ENCODE results near the gene TTC5. TPM values are rescaled to one million over a fixed set of nuclear protein-coding genes. Genes with fewer than 3 reads are reported as not detected.
A peak's percentile ranks its signal among the peaks of the same experiment; 100 is the strongest.
"Not testable (repeated sequence)": the region's sequence is repeated elsewhere in the genome, so short reads cannot be mapped to it uniquely, and the experiment has no call there.

TTC5 gene
- polyA plus RNA-seq (ENCODE audit: insufficient read depth in 1 of 5, insufficient read length in 5 of 5, low replicate concordance in 1 of 5): 10 to 100 TPM; 18.8 to 26.5 (median 23.7) TPM
- long read RNA-seq, donor 1, full-length matches to known transcripts: 9 of 14 reads
- long read RNA-seq, donor 1, partial matches to known transcripts: 5 of 14 reads
- long read RNA-seq, donor 1, other reads (novel, unspliced or antisense): 0 of 14 reads
- long read RNA-seq, donor 2, full-length matches to known transcripts: 3 of 10 reads
- long read RNA-seq, donor 2, partial matches to known transcripts: 7 of 10 reads
- long read RNA-seq, donor 2, other reads (novel, unspliced or antisense): 0 of 10 reads
- long read RNA-seq, donor 3, full-length matches to known transcripts: 7 of 7 reads
- long read RNA-seq, donor 3, partial matches to known transcripts: 0 of 7 reads
- long read RNA-seq, donor 3, other reads (novel, unspliced or antisense): 0 of 7 reads
- long read RNA-seq, donor 4, full-length matches to known transcripts: 5 of 5 reads
- long read RNA-seq, donor 4, partial matches to known transcripts: 0 of 5 reads
- long read RNA-seq, donor 4, other reads (novel, unspliced or antisense): 0 of 5 reads
- long read RNA-seq, donor 5, full-length matches to known transcripts: 8 of 15 reads
- long read RNA-seq, donor 5, partial matches to known transcripts: 7 of 15 reads
- long read RNA-seq, donor 5, other reads (novel, unspliced or antisense): 0 of 15 reads
- long read RNA-seq, donor 6, full-length matches to known transcripts: 7 of 12 reads
- long read RNA-seq, donor 6, partial matches to known transcripts: 5 of 12 reads
- long read RNA-seq, donor 6, other reads (novel, unspliced or antisense): 0 of 12 reads
- long read RNA-seq, donor 7, full-length matches to known transcripts: 10 of 10 reads
- long read RNA-seq, donor 7, partial matches to known transcripts: 0 of 10 reads
- long read RNA-seq, donor 7, other reads (novel, unspliced or antisense): 0 of 10 reads
- long read RNA-seq, donor 8, full-length matches to known transcripts: 6 of 6 reads
- long read RNA-seq, donor 8, partial matches to known transcripts: 0 of 6 reads
- long read RNA-seq, donor 8, other reads (novel, unspliced or antisense): 0 of 6 reads

- peak; percentile 86 to 88 for DNase-seq
Measured at GRCh38 chr14:20305265-20306078, at the start of gene TTC5. Gene TTC5, minus strand, starts transcription at chr14:20305951. Its CDS starts 14 bp downstream, at chr14:20305937.

- no peak for DNase-seq
Measured at GRCh38 chr14:20350860-20351259, 45.1 kb upstream of the TTC5 start.

- no peak for DNase-seq
Measured at GRCh38 chr14:20350282-20350681, 44.5 kb upstream of the TTC5 start.

GRCh38 chr14:20347747-20348146, 42.0 kb upstream of the TTC5 start:
- no peak for DNase-seq

- no peak for DNase-seq
Measured at GRCh38 chr14:20346713-20347112, 41.0 kb upstream of the TTC5 start.

GRCh38 chr14:20345366-20345765, 39.6 kb upstream of the TTC5 start:
- no peak for DNase-seq

GRCh38 chr14:20343862-20344220, 38.1 kb upstream of the TTC5 start:
- DNase-seq: no peak

- peak; percentile 99 to 100 for DNase-seq
Measured at GRCh38 chr14:20343092-20343861, 37.5 kb upstream of the TTC5 start, which contains the start of gene PARP2. Gene PARP2, plus strand, starts transcription at chr14:20343635. Its CDS starts 7 bp downstream, at chr14:20343642.

GRCh38 chr14:20341646-20342045, 35.9 kb upstream of the TTC5 start:
- no peak for DNase-seq

- DNase-seq: not testable (repeated sequence)
Measured at GRCh38 chr14:20341032-20341431, 35.3 kb upstream of the TTC5 start.

- no peak for DNase-seq
Measured at GRCh38 chr14:20334017-20334416, 28.3 kb upstream of the TTC5 start.

GRCh38 chr14:20333494-20333841, 27.7 kb upstream of the TTC5 start:
- no peak for DNase-seq

GRCh38 chr14:20332788-20333493, 27.2 kb upstream of the TTC5 start, which contains the start of gene CCNB1IP1:
Gene CCNB1IP1, minus strand, starts transcription at chr14:20333279. Its CDS starts 16,756 bp downstream, at chr14:20316523.
- DNase-seq: peak; percentile 80 to 87

- no peak for DNase-seq
Measured at GRCh38 chr14:20332431-20332787, 26.7 kb upstream of the TTC5 start.

GRCh38 chr14:20331053-20331613, 25.4 kb upstream of the TTC5 start:
- DNase-seq: no peak

- DNase-seq: no peak
Measured at GRCh38 chr14:20329355-20329754, 23.6 kb upstream of the TTC5 start.

- DNase-seq: no peak
Measured at GRCh38 chr14:20328705-20329104, 23.0 kb upstream of the TTC5 start.

- peak; percentile 45 to 62 for DNase-seq
Measured at GRCh38 chr14:20327005-20327869, 21.5 kb upstream of the TTC5 start.

Data from right lung (tissue), 10 donors.